Ammon's horn (tissue), 1 donor: ENCODE measurements around the gene COL11A2.

Source experiments
- DNase-seq: peaks from one replicate; pipeline ENCODE4 v3.0.0-alpha.2; 2016; ENCODE audit warnings: low spot score

COL11A2 gene

DNA sequence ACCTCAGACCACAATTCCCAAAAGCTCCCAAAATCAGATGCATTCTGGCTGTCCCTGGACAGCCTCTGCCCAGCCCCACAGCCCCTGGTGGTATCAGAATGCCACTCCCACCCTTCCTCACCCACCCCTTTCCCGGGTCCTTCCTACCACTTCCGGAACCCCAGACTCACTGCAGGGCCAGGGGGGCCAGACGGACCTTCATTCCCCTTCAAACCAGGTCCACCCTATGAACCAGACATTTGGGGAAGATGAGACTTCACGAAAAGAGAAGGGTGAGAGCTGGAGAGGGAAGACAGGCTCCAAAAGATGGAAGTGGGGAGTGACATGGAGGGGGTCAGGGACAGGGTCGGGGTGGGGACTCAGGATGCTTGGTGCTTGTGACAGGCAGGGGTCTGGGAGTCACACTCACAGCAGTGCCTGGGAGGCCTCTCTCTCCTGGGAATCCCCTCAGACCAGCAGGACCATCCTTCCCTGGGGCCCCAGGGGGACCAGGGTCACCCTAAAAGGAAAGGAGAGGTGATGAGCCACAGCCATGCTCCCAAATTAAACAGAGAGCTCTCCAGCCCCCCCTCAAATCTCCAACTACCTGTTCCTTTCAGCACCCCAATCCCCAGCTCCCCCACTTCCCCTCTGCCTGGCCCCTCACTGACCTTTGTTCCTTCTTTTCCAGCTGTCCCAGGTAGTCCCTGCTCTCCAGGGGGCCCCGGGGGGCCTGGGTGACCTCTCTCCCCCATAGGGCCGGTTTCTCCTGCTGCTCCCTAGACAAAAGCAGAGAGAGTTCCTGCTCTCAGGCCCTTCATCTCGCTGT lies 20.2 kb downstream of the COL11A2 start:
- DNase-seq: no peak

- DNase-seq: no peak
Observed at GRCh38 chr6:33171016-33171879, 21.0 kb downstream of the COL11A2 start.

GRCh38 chr6:33170176-33171015 lies 21.9 kb downstream of the COL11A2 start:
- no peak for DNase-seq

- no peak for DNase-seq
Observed at GRCh38 chr6:33169291-33170175, 22.7 kb downstream of the COL11A2 start.

DNA sequence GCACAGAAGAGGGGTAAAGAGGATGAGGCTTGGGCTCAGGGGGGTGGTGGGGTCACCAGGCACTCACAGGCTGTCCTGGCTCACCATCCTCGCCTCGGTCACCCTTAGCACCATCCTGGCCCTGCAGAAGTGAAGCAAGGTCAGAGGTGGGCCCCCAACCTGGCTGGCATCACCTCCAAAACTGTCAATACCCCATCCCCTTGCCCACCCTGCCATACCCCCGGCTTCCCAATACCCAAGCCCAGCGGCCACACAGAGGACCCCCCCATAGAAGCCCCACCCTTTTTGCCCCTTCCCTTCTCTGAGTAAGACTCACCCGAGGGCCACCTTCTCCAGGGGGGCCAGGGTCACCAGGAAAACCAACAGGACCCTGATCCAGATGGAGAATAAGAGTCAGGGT lies 23.6 kb downstream of the COL11A2 start:
- DNase-seq: no peak

DNA sequence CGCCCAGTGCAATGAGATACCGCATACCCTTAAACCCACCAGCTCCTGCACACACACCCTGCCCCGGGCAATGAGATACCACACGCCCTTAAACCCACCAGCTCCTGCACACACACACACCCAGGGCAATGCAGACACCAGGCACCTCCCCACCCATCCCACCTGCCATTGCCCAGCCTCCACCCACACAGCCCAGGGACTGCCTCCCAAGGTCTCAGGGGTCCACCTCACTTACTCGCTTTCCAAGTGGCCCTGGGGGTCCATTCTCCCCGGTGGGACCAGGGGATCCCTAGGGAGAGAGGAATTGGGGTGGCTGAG lies 24.0 kb downstream of the COL11A2 start:
- DNase-seq: no peak

DNA sequence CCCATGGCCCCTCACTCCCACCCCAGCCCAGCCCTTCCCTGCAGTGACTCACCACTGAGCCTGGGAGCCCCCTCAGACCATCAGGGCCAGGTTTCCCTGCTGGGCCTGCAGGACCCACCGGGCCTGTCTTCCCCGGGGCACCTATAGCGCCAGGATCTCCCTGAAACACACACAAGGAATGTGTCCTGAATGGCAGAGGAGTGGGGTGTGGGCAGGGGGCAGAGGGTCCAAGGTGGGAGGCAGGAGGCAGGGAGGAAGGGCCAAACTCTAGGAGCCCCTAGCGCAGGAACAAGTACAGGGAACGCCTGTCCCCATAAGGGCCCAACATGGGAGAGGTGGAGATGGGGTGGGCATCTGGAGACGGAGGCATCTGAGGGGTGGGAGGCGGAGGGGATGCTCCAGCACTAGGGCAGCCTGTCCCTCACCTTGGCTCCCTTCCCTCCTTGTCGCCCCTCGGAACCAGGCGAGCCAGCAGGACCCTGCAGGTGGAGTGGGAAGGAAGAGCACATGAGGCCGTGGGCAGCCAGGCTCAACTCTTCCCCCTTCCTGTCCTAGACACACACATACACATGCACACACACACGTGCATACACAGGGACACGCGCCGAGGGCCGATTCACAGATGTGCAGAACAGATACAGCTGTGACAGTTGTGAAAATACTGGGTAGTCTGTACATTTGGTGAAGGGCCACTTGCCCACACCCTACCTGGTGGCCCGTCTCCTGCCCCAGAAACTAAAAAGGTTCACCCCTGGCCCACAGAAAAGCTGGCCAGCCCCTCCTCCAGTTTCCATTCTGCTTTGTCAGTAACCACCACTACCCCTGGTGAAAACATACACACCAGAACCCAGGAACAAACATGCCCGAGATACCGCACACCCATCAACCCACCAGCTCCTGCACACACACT lies 24.6 kb downstream of the COL11A2 start:
- DNase-seq: no peak

GRCh38 chr6:33166811-33167210 lies 25.5 kb downstream of the COL11A2 start:
- no peak for DNase-seq

DNA sequence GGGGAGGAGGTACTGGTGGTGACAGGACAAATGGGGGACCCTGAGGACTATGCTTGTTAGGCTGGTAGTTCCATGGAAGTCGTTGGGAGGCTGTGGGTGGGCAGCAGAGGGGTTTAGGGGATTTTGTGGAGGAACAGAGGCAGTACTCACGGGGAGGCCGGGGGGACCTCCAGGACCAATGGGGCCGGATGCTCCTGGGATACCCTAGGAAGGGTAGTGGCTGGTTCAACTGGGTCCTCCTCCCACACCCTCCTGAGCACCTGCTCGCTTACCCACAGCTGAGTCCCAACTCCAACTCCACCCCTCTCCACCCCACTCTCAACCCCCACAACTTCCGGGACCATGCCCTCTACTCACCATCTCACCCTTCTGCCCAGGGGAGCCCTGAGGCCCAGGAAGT lies 25.9 kb downstream of the COL11A2 start:
- DNase-seq: no peak

DNA sequence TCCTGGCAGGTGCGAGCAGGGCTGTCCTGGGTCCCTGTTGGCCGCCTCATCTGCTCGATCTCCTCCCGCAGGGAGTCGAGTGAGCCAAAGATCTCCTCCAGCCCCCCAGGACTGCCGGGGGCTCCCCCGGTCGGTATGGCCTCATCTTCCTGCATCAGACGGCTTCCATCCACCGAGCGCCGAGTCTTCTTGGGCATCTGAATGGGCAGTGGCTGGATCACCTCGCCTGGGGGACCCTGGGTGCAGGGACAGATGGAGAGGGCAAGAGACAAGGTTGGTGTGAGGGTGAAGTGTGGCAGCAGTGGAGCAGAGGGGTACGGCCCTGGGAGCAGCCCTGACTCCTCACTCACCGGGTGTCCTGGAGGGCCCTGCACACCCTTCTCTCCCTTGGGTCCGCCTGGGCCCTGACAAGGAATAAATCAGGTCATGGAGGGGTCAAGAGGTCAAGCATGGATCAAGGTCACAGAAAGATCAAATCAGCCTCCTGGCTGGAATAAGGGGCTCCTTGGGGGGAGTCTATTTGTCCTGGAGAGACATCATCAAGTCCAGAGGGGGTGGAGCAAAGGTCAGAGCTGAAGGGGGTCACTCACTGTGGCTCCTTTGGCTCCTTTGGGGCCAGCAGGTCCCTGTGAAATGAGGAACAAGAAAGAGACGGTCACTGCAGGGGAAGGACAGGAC lies 26.5 kb downstream of the COL11A2 start:
- DNase-seq: no peak

DNA sequence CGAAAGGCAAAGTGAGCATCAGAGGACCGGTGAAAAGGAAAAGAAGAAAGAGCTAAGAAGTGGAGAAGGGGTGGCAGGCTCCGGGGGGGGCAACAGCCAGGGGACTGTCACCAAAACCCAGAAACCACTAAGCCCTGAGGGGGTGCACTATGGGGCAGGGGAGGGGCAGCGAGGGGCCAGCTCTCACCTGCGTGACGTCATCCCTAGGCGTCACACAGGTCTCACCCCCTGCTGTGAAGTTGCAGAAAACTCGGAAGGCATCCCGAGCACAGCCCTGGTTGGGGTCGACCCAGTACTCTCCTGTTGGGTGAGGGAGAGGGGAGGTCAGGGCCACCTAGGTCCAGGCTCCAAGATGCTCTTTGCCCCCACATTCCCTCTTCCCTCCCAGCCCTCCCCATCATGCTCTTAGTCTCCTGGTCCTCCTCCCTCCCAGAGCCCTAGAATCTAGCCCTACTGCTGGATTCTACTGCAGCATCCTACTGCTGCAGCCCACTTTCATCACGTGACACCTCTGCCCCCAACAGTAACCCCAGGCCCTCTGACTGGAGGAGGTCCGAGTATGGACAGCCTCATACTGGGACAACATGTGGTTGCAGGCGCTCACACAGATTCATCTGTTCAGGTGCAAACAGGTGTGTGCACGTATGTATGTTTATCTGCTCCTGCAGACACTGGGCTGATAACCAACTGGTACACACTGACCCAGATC lies 27.4 kb downstream of the COL11A2 start:
- DNase-seq: no peak

DNA sequence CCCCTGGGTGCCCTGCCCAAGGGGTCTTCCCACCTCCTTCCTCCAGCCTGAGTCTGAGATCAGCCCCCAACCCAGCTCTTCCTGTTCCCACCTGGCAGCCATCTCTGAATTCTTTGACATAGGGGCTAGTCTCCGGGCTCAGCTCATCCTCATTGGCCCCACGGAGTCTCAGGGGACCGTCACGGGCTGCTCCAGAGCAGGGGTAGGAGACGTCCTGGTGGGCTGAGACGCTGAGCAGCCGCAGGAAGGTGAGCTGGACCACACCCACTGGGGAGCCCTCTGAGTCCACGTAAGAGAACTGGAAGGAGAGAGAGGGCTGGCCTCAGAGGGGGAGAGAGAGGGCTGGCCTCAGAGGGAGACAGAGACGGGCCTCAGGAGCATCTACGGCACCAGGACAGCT lies 28.1 kb downstream of the COL11A2 start:
- DNase-seq: no peak

- no peak for DNase-seq
Observed at GRCh38 chr6:33163540-33163939, 28.7 kb downstream of the COL11A2 start.

DNA sequence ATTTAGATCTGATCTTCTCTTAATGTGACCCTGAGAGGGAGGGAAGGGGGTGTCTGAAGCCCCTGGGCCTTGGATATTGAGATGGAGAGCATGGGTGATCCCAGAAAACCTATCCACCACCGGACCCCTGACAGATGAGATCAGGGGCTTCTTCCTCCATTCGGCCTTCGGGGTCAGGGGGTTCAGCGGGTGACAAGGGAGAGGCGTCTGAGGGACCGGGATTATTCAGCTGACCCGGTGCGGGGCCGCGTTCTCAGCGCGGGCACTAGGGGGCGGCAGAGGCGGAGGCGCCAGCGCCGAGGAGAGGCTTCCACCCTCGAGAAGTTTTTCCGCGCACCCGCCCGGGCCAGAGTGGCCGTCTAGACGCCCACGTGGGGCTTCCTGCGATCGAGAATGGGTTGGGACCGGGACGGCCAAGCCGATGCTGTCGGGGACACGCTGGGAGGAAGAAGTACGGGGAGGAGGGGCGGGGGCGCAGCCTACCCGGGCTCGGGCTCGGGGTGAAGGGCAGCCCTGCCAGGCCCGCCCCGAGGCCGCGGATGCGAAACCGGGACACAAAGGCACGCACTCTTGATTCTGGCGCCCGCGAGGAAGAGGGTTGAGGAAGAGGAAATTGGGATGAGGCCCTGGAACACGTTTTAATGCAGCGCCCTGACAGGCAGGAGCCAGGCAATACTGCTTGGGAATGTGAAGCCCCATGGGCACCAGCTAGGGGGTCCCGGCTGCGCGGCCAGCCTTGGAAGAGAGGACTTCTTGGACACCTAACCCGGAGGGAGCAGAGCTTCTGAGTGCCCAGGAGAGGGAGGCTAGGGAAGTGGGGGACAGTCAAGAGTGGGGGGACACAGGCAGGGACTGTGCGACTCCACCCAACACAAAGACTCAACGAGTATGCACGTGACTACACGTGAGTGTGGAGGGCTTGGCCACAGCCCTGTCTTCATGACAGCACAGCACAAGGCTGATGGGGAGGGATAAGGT lies 30.6 kb downstream of the COL11A2 start:
- DNase-seq: peak; percentile 72

- peak; percentile 51 for DNase-seq
Observed at GRCh38 chr6:33160728-33161344, 31.4 kb downstream of the COL11A2 start.

DNA sequence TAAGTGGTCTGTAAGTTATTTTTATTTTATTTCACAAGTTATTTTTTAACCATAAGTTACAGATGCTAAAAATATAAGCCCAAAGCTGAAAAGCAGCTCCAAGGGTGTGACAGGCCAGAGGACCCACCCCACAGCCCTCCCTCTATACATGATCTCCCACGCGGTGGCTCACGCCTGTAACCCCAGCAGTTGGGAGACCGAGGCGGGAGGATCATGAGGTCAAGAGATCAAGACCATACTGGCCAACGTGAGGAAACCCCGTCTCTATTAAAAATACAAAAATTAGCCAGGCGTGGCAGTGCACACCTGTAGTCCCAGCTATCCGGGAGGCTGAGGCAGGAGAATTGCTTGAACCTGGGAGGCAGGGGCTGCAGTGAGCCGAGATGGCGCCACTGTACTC lies 32.2 kb downstream of the COL11A2 start:
- DNase-seq: no peak

- no peak for DNase-seq
Observed at GRCh38 chr6:33156964-33157363, 35.3 kb downstream of the COL11A2 start.
